D721Med (cell line): ENCODE data around the gene TMEM214.
"Not testable (repeated sequence)": the region's sequence is repeated elsewhere in the genome, so short reads cannot be mapped to it uniquely, and the experiment has no call there.

Experiments
- DNase-seq: peaks from one replicate; pipeline ENCODE4 v3.0.0; 2011; ENCODE audit warnings: low spot score; ENCODE audit not compliant: insufficient read length
- FAIRE-seq: peaks from 2 replicates; lab custom pipeline; 2011; peaks lifted over from hg19 to GRCh38; lab: Jason Lieb, UNC
- TF ChIP-seq, protein P1 (sequence below): IDR thresholded peaks from 2 replicates; pipeline ENCODE4 v1.5.1; 2012; ENCODE audit warnings: mild to moderate bottlenecking, control low read depth; ENCODE audit not compliant: insufficient read depth; ENCODE audit errors: missing control alignments

TMEM214 gene

GRCh38 chr2:27073782-27074181, 41.0 kb downstream of the TMEM214 start:
- DNase-seq = no peak
- TF ChIP-seq, protein P1, sequence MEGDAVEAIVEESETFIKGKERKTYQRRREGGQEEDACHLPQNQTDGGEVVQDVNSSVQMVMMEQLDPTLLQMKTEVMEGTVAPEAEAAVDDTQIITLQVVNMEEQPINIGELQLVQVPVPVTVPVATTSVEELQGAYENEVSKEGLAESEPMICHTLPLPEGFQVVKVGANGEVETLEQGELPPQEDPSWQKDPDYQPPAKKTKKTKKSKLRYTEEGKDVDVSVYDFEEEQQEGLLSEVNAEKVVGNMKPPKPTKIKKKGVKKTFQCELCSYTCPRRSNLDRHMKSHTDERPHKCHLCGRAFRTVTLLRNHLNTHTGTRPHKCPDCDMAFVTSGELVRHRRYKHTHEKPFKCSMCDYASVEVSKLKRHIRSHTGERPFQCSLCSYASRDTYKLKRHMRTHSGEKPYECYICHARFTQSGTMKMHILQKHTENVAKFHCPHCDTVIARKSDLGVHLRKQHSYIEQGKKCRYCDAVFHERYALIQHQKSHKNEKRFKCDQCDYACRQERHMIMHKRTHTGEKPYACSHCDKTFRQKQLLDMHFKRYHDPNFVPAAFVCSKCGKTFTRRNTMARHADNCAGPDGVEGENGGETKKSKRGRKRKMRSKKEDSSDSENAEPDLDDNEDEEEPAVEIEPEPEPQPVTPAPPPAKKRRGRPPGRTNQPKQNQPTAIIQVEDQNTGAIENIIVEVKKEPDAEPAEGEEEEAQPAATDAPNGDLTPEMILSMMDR = no peak
- FAIRE-seq = no peak

GRCh38 chr2:27074738-27075565, 42.2 kb downstream of the TMEM214 start:
- TF ChIP-seq, protein P1 = no peak
- no peak for DNase-seq
- FAIRE-seq = no peak

- FAIRE-seq, DNase-seq: not testable (repeated sequence)
These were observed 42.8 kb downstream of the TMEM214 start for GRCh38 chr2:27075566-27075871.

- no peak for DNase-seq
- TF ChIP-seq, protein P1 = no peak
- FAIRE-seq = no peak
These were observed 43.6 kb downstream of the TMEM214 start for GRCh38 chr2:27076323-27076722.

DNA sequence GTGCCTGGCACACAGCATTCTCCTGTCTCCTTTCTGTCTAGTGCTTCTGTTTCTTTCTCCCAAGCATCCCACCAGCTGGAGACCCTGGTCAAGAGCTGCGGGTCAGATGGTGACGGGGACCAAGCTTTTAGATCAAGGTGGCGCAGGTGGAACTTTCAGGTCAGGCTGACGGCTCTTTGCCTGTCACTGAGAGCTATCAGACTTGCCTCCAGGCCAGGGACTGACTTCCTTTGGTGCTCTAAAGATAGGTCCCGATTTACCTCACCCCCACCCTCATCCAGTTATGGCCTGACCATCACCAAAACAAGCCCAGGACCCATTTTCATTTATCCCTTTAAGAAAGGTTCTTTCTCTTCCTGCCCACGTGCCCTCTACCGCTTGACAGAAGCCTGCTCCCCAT, 44.5 kb downstream of the TMEM214 start:
- DNase-seq (no peak), FAIRE-seq (no peak)
- TF ChIP-seq, protein P1 = no peak

DNA sequence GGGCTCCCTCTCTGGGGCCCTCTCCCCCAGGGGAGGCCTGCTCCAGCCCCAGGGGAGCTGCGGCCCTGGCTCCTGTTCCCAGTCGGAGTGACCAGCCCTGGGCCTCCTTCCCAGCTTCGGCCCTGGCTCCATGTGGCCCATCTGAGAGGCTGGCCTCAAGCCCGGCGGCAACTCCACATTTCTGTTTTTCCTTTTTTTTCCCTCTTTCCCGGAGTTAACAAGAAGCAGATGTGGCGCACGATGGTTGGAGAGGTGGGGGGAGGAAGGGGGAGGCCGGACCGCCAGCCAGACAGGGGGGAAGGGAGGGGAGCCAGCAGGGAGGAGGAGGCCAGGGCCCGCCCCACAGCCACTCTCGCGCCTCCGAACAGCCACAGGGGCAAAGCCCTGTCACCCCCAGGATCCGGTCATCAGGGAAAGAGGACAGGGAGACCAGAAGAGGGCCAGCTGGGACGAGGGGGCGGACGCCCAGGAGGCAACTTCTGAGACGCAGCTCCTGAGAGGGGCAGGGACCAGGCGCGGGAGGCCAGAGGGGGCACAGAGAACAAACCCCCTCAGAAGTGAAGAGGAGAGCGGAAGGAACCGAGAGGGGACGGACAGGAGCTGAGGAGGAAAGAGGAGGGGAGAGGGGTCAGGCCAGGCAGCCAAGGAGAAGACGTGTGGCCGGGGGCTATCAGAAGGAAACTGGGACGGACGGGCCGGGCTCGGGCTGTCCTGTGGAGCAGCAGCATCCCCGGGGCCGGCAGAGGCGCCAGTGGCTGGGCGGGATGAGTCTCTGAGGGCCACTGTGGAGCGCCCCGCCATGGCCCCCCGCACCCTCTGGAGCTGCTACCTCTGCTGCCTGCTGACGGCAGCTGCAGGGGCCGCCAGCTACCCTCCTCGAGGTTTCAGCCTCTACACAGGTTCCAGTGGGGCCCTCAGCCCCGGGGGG, 45.8 kb downstream of the TMEM214 start, which contains the start of gene EMILIN1:
TSS of gene EMILIN1 (plus strand) at position 349 of the 928 bp plus-strand sequence. CDS start at position 800, 451 bp downstream.
- TF ChIP-seq, protein P1 = no peak
- FAIRE-seq (no peak), DNase-seq (no peak)
